ENCODE data around the gene DDI2.

GRCh38 chr1:15605398-15606383 lies 11.6 kb upstream of the DDI2 start:
- TF ChIP-seq EZH2 (IDR thresholded peaks at IDR 0.05) (no peak), POLR2AphosphoS5 (IDR thresholded peaks at IDR 0.05; ENCODE audit: borderline replicate concordance, low read depth, low read length) (no peak), FOXP2 (optimal IDR thresholded peaks at IDR 0.05; ENCODE audit: control extremely low read depth, extremely low read length, insufficient read depth) (no peak)

Data from SK-N-MC (cell line).